Hematopoietic multipotent progenitor cell treated with erythropoietin and hydrocortisone succinate and interleukin-3 and kit ligand, for 4 days (in vitro differentiated cells): ENCODE data around the gene HBG1.

ENCODE experiments used
- DNase-seq: peaks from one replicate; pipeline ENCODE4 v3.0.0-alpha.2; 2015

Gene HBG1

DNA sequence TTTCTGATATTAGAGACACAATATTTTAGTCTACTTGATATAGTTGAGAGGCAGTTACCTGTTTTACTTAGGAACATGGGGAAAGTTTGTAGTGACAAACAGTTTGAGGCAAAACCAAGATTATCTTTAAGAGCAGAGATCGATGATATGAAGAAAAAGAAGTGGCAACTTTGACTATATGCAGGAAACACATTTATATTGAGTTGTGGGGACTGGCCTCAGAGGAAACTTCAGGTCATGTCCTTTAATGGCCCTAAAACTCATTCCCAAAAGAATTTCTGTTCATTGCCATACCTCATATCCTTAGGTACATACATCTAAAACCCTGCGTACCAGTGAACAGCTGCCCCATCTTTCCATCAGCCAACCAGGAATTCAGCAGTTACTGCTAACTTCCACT is 4.5 kb downstream of the HBG1 start:
- DNase-seq = no peak

DNA sequence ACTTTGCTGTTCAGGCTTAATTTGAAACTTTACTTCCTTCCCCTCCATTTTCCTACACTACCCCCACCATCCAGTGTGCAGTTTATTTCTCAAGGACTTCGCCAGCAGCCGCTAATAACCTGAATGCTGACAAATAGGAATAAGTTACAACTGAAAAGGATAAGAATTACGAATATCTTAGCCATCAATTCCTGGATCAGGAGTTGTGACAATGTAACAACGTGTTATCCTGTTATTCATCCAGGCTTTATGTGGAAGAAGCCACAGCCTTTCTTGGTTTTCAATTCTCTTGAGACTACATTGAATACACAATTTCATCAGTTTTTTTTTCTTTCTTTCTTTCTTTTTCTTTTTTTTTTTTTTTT is 5.9 kb downstream of the HBG1 start:
- no peak for DNase-seq

DNA sequence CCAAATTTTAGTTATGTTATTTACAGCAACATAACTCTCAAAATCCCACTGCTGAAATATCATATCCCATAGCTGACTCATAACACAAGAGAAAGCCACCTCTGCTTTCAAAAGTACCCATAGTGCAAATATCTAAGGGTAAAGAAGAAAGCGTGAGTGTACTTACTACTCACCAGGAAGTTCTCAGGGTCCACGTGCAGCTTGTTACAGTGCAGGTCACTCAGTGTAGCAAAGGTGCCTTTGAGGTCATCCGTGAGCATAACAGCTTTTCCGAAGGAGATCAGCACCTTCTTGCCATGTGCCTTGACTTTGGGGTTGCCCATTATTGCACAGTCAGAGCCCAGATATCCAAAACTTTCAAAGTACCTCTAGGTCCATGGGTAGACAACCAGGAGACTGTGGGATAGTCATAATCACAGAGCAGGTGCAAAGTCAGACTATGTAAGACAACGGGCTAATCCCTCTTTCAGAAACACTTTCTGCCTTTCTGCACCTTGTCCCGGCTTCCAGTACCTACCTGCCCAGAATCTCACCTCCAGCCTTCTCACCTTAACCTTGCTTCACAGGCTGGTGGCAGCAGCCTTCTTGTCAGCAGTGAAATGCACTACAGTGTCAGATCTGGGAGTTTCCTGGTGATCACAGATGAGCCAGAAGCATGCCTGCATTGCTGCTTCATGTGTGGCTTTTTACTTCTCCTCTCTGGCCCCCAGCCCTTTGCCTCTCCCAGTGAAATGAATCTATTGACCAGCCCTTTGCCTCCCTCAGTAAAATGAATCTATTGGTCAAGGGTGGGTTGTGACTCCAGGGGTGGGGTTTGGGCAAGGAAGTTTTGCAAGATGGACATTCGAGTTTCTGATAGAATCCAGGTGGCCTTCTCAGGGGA is 6.5 kb downstream of the HBG1 start:
- peak; percentile 52 for DNase-seq

DNA sequence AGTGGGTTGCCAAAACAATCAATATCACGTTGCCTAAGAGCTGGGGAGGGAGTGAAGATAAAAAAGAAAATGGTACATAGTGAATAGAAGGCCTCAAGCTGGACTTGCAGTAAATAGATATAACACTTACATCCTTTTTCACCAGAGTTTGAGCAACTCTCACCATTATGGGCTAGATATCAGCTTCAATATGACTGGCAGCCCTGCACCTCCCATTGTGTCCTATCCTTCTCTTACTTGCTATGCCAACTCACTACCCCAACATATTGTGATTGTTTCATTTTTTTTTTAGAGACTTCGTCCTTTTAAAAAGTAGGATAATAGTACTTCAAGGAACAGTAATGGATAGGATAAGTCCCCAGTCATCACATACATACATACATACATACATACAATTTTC is 7.4 kb downstream of the HBG1 start:
- peak; percentile 36 for DNase-seq

DNA sequence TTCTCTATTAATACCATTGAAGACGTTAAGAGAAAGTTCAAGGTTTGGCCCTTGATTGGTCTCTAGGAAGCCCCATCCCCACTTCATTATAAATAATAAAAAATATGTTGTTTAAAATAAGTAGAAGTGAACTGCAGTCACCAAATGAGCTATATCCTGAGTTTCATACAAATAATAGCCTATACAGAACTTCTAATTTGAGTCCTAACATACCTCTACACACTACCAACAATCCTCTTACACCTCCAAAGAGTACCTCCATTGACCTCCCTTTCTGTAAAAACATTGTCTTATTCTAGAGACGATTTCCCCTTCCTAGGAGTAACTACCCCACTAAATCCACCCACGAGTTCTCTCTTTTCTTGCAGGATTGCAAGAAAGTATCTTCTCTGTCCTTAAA is 8.2 kb downstream of the HBG1 start:
- no peak for DNase-seq

DNA sequence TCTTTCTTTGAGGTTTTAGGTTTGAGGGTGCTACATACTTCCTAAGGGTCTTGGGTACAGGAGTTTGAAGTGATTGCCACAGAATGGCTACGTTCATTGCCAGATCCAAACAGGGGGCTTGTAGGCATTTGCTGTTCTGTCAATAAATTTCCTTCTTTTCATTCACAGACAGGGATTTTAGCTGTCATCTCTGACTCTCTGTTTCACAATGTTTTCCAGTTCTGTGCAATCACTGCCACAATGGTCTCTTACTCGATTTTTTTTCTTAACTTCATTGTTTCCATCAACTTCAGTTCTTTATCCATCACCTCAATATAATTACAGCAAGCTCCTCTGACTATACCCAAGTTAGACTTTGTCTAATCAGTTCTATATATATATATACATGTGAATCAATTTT is 9.2 kb downstream of the HBG1 start:
- DNase-seq = no peak

DNA sequence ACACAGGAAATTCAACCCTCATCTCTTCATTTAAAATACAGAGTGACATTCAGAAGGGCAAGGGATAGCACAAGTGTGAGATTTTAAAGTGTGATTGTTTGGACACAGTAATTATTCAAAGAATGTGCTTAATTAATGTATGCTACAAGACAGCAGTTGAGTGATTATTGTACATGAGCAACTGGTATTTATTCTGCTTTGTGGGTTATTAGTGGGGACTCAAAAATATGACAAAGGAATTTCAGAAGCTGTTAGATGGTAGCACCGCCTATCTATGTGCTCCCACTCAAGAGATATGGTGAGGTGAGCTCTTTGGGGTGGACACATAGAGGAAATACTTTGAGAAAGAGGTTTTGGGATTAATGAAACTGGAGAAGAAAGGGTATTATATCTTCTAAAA is 9.6 kb downstream of the HBG1 start:
- DNase-seq = no peak

DNA sequence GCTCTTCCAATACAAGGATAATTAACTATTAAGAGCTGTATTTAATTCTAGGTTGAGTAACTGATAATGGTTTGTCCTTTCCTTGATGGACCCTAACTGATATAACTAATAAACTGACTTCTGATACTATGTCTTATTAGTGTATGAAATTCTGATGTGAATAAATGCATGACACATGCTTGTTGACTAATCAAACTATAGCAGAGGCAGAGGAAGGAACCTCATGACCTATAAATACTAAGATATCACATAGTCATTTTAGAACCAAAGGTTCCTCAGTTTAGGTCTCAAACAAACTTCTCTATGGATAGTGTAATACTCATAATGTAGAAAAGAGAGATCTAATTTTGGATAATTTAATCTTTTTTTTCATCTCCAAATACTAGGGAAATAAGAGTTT is 10.6 kb downstream of the HBG1 start:
- DNase-seq = no peak

DNA sequence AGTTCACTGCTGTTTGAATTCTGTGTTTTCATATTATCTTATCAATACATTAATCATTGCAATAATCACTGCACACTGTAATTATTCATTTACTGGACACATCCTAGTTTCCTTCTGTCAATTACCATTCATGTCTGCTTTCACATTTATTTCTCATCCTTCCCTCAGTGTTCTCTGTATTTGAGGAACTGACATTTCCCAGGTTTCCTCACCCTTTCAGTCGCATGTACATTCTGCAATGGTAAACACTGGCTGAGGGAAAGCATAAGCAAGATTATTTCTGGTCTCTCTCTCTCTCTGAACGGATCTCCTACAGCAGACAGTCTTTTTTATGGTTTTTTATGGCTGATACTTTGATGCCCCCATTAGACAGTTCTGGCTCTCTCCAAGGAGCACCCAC is 11.2 kb downstream of the HBG1 start:
- no peak for DNase-seq

DNA sequence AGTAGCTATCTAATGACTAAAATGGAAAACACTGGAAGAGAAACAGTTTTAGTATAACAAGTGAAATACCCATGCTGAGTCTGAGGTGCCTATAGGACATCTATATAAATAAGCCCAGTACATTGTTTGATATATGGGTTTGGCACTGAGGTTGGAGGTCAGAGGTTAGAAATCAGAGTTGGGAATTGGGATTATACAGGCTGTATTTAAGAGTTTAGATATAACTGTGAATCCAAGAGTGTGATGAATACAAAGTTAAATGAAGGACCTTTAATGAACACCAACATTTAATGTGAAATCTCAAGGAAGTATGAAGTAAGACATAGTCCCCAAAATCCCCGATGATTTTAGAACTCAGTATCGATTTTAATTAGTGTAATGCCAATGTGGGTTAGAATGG is 12.2 kb downstream of the HBG1 start:
- no peak for DNase-seq

DNA sequence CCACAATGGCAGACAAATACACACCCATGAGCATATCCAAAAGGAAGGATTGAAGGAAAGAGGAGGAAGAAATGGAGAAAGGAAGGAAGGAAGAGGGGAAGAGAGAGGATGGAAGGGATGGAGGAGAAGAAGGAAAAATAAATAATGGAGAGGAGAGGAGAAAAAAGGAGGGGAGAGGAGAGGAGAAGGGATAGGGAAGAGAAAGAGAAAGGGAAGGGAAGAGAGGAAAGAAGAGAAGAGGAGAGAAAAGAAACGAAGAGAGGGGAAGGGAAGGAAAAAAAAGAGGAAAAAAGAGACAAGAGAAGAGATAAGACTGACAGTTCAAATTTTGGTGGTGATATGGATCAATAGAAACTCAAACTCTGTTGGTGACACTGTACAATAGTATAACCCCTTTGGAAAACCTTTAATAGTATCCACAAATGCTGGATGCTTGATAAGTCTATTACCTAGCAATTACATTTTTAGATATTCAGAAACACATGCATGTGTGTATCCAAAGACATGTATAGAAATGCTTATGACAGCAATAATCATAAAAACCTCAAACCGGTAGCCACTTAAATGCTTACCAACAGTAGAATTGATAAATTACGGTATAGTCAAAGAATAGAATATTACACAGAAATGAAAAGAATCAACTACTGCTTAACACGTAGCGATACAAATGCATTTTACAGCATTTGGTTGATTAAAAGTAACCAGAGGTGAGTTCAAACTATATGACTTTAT is 14.1 kb downstream of the HBG1 start:
- no peak for DNase-seq

DNA sequence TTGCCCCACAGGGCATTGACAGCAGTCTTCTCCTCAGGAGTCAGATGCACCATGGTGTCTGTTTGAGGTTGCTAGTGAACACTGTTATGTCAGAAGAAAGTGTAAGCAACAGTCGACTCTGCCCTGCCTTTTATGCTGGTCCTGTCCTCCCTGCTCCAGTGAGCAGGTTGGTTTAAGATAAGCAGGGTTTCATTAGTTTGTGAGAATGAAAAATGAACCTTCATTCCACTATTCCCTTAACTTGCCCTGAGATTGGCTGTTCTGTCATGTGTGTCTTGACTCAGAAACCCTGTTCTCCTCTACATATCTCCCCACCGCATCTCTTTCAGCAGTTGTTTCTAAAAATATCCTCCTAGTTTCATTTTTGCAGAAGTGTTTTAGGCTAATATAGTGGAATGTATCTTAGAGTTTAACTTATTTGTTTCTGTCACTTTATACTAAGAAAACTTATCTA is 15.2 kb downstream of the HBG1 start, which contains the start of gene HBD:
HBD (minus strand) TSS at position 103 of the 454 bp plus-strand sequence; CDS start at position 53, 50 bp downstream.
- DNase-seq = peak; percentile 96

DNA sequence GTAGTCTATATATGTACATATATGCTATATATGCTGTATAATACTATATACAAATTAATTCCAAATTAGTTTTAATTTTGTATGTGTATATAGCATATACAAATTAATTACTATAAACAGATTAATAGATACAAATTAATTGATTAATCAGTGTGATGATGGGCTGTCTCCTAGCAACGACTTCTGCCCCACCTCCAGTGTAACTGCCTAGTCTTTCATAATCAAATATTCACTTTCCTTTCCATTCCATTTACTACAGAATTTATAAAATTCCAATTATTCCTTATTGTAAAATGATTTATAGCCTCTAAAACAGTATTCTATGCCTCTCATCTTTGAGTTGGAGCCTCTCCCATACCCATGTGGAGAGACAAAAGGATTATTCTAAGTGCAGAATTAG is 16.4 kb downstream of the HBG1 start:
- no peak for DNase-seq

DNA sequence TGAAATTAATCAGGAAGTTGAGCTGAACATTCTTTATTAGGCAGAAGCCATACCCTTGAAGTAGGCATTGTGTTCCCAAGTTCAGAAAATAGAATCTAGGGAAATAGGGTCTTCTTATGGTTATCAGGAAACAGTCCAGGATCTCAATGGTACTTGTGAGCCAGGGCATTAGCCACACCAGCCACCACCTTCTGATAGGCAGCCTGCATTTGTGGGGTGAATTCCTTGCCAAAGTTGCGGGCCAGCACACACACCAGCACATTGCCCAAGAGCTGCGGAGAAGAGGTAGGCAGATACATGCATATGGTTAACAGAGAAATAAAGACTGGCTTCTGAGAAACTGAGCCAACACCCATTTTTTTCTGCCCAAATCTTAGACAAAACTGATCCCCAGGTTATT is 16.8 kb downstream of the HBG1 start:
- peak; percentile 53 for DNase-seq

DNA sequence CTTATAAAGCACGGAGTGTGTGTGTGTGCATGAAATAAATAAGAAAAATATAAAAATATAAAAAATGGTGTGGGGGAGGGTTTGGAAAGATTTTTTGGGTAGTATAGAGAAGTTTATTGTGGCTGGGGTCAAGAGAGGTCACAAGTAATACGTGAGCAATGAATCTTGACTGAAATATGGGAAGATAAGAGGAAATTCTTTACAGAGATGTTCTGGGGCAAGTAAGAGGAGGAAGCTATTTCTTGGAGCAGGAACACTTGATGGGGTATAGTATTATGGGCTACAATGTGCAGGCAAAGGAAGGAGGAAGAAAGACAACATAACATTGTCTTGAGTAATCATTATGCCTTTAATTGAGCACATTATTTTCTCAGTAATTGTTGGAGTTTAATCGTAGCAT is 17.5 kb downstream of the HBG1 start:
- DNase-seq = no peak

DNA sequence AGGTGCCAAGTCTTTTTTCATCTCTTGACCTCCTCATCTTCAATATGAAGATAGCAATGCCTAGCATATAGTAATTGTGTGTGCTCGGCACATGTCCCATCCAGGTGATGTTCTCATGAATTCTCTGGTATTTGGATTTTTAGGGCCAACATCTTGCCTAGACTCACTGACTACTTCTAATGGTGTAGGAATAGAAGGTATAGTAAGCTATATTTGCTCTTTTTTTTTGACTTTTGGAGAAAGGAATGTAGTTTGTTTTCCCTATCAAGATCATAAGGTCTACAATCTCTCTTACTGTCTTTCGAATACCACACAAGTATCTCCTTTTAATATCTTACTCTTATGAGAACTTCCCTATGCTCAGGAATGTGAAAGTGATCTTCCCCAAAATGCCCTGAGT is 18.5 kb downstream of the HBG1 start:
- DNase-seq = no peak

DNA sequence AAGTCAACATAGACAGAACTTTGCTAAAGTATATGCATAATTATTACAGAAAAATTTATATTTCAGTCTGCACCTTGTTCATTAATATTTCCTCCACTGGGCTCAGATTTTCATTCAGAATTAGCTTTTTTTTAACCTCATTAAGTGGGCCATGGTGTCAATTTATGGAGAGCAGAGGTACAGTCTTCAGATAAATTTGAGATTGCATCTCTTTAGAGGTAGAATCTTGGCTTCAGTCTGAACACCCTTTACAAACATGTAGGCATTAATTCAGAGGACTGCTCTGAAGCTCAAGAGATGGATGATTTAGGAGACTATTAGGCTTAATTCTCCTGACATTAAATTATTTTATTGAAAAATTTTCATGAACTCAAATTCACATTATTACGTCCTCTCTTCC is 19.4 kb downstream of the HBG1 start:
- no peak for DNase-seq

DNA sequence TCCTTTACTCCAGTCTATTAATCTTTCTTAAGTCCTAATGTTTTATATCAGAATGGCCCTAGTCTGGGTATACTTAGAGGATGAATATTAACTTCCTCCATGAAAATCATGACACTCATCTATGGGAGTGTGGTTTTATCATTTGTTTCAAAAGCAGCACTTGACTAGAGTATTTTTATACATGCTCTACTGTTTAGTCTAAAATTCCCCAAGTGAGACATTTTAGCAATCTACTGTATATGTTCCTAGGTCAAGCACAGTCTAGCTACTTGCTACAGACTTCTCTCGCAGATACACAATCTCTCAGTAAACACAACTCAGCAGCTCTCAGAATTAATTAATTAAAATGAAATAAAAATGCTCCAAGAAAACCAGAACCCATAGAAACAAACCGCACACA is 19.9 kb downstream of the HBG1 start:
- DNase-seq = peak; percentile 39

DNA sequence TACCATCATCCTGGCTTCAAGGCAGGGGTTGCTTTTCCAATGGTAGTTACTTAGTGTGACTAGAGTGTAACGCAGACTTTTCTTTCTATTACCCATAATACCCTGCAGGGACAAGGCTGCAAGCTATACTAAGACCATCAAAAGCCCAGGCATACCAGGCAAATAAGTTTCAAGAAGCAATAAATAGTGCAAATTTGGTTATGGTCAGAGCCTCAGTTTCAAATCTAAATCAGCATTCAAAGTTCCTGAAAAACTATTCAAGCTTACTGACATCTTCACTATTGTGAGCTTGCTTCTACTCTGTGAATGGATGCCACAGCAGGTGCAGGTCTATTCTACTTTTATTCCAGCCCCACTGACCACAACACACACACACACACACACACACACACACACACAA is 20.3 kb downstream of the HBG1 start:
- no peak for DNase-seq

DNA sequence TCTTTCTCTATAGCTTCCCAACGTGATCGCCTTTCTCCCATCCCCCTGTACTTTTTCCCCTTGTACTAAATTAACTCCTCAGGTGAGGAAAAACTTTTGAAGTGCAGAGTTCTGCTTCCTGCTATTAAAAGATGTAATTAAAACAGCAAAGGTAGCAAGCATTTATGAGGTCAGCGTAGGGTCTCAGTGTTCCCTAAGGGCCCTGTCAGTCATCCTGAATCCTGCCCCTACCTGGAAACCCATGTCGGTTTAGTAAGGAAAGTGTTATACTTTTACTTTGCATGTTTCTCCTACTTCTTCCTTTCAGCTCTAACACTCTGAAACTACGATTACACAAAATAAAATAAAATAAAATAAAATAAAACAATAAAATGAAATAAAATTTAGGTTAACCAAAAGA is 21.5 kb downstream of the HBG1 start:
- DNase-seq = no peak

DNA sequence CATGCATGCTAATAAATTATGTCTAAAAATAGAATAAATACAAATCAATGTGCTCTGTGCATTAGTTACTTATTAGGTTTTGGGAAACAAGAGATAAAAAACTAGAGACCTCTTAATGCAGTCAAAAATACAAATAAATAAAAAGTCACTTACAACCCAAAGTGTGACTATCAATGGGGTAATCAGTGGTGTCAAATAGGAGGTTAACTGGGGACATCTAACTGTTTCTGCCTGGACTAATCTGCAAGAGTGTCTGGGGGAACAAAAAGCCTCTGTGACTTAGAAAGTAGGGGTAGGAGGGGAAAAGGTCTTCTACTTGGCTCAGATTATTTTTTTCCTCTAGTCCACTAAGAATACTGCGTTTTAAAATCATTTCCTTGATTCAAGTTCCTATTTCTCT is 22.0 kb downstream of the HBG1 start:
- peak; percentile 63 for DNase-seq

DNA sequence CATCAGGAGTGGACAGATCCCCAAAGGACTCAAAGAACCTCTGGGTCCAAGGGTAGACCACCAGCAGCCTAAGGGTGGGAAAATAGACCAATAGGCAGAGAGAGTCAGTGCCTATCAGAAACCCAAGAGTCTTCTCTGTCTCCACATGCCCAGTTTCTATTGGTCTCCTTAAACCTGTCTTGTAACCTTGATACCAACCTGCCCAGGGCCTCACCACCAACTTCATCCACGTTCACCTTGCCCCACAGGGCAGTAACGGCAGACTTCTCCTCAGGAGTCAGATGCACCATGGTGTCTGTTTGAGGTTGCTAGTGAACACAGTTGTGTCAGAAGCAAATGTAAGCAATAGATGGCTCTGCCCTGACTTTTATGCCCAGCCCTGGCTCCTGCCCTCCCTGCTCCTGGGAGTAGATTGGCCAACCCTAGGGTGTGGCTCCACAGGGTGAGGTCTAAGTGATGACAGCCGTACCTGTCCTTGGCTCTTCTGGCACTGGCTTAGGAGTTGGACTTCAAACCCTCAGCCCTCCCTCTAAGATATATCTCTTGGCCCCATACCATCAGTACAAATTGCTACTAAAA is 22.8 kb downstream of the HBG1 start, which contains the start of gene HBB:
HBB (minus strand) TSS at position 340 of the 579 bp plus-strand sequence; CDS start at position 290, 50 bp downstream.
- peak; percentile 85 for DNase-seq

DNA sequence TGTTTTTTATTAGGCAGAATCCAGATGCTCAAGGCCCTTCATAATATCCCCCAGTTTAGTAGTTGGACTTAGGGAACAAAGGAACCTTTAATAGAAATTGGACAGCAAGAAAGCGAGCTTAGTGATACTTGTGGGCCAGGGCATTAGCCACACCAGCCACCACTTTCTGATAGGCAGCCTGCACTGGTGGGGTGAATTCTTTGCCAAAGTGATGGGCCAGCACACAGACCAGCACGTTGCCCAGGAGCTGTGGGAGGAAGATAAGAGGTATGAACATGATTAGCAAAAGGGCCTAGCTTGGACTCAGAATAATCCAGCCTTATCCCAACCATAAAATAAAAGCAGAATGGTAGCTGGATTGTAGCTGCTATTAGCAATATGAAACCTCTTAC is 24.2 kb downstream of the HBG1 start:
- peak; percentile 91 for DNase-seq
